Liver (tissue), 9 donors: ENCODE measurements around the gene NDUFV2. TPM values are rescaled to one million over a fixed set of nuclear protein-coding genes. Genes with fewer than 3 reads are reported as not detected.

Experiments
- DNase-seq: peaks from one replicate; pipeline ENCODE4 v3.0.0-alpha.2; 2017; ENCODE audit warnings: low spot score
- H3K27ac ChIP-seq, 2 donors: one replicate each; pipeline ENCODE4 v1.7.0; 2013; ENCODE audit warnings: inconsistent platforms in 2 of 2, low read length in 2 of 2, control low read depth in 1 of 2, low read depth in 1 of 2, mild to moderate bottlenecking in 1 of 2
- H3K27me3 ChIP-seq, 4 donors: one replicate each; pipeline versions ENCODE4 v1.6.1 to v1.7.0; 2013; ENCODE audit warnings: low read length in 3 of 4, inconsistent platforms in 1 of 4, mild to moderate bottlenecking in 1 of 4, moderate library complexity in 1 of 4; ENCODE audit not compliant: control insufficient read depth in 4 of 4, insufficient read depth in 4 of 4
- H3K36me3 ChIP-seq, 4 donors: one replicate each; pipeline versions ENCODE4 v1.6.1 to v1.7.0; 2013; ENCODE audit warnings: low read length in 3 of 4, mild to moderate bottlenecking in 3 of 4, low read depth in 1 of 4, moderate library complexity in 1 of 4; ENCODE audit not compliant: control insufficient read depth in 4 of 4, insufficient read depth in 3 of 4
- H3K4me1 ChIP-seq, 4 donors: one replicate each; pipeline versions ENCODE4 v1.6.1 to v1.7.0; 2013; ENCODE audit warnings: low read length in 3 of 4, mild to moderate bottlenecking in 3 of 4, moderate library complexity in 1 of 4; ENCODE audit not compliant: control insufficient read depth in 4 of 4, insufficient read depth in 4 of 4
- H3K4me3 ChIP-seq, 3 donors: one replicate each; pipeline versions ENCODE4 v1.6.1 to v1.7.0; 2013; ENCODE audit warnings: low read length in 3 of 3, control low read depth in 1 of 3, low read depth in 1 of 3, mild to moderate bottlenecking in 1 of 3
- H3K9ac ChIP-seq, 2 donors: one replicate each; pipeline ENCODE4 v1.7.0; 2013; ENCODE audit warnings: low read length in 2 of 2, mild to moderate bottlenecking in 2 of 2, moderate library complexity in 2 of 2, control low read depth in 1 of 2, low read depth in 1 of 2
- H3K9me3 ChIP-seq, 4 donors: one replicate each; pipeline versions ENCODE4 v1.6.1 to v1.7.0; 2013; ENCODE audit warnings: low read length in 3 of 4; ENCODE audit not compliant: control insufficient read depth in 4 of 4
- EGR1 ChIP-seq, 2 donors: IDR thresholded peaks; 2 replicates each; pipeline ENCODE4 v1.6.1; 2016 to 2018; ENCODE audit warnings: antibody characterized with exemption in 2 of 2, low read depth in 2 of 2
- FOXA1 ChIP-seq: IDR thresholded peaks from 2 replicates; pipeline ENCODE4 v1.6.1; 2016; ENCODE audit warnings: antibody characterized with exemption
- FOXA2 ChIP-seq: IDR thresholded peaks from 2 replicates; pipeline ENCODE4 v1.6.1; 2016; ENCODE audit warnings: antibody characterized with exemption
- GABPA ChIP-seq, 2 donors: IDR thresholded peaks in 1 of 2; conservative IDR thresholded peaks in 1 of 2; 2 replicates each; pipeline ENCODE4 v1.6.1; 2016; ENCODE audit warnings: antibody characterized with exemption in 2 of 2, mild to moderate bottlenecking in 1 of 2, moderate library complexity in 1 of 2
- HNF4A ChIP-seq, 2 donors: conservative IDR thresholded peaks; 2 replicates each; pipeline ENCODE4 v1.6.1; 2016; ENCODE audit warnings: antibody characterized with exemption in 2 of 2, mild to moderate bottlenecking in 2 of 2
- HNF4G ChIP-seq: IDR thresholded peaks from 2 replicates; pipeline ENCODE4 v1.6.1; 2016; ENCODE audit warnings: antibody characterized with exemption
- JUND ChIP-seq, 2 donors: IDR thresholded peaks; 2 replicates each; pipeline ENCODE4 v1.6.1; 2016; ENCODE audit warnings: antibody characterized with exemption in 2 of 2
- NR2F2 ChIP-seq: IDR thresholded peaks from 2 replicates; pipeline ENCODE4 v1.6.1; 2016; ENCODE audit warnings: antibody characterized with exemption
- RAD21 ChIP-seq, 2 donors: IDR thresholded peaks; 2 replicates each; pipeline ENCODE4 v1.6.1; 2016; ENCODE audit warnings: antibody characterized with exemption in 2 of 2, mild to moderate bottlenecking in 2 of 2
- RXRA ChIP-seq, 2 donors: IDR thresholded peaks; 2 replicates each; pipeline ENCODE4 v1.6.1; 2017 to 2018; ENCODE audit warnings: antibody characterized with exemption in 2 of 2, mild to moderate bottlenecking in 1 of 2
- SP1 ChIP-seq: IDR thresholded peaks from 2 replicates; pipeline ENCODE4 v1.6.1; 2018; ENCODE audit warnings: antibody characterized with exemption, mild to moderate bottlenecking
- TAF1 ChIP-seq: conservative IDR thresholded peaks from 2 replicates; pipeline ENCODE4 v1.6.1; 2016; ENCODE audit warnings: antibody characterized with exemption, mild to moderate bottlenecking
- YY1 ChIP-seq: IDR thresholded peaks from 2 replicates; pipeline ENCODE4 v1.6.1; 2016; ENCODE audit warnings: antibody characterized with exemption, mild to moderate bottlenecking
- WGBS: extraction: QIAGEN DNeasy Blood & Tissue Kit; methylation state at CpG from one replicate; pipeline ENCODE4 v1.1.7; 2013; 5-methylcytosine and 5-hydroxymethylcytosine counted together
- polyA plus RNA-seq, 2 donors: library from polyadenylated mRNA; stranded (reverse) in 1 of 2; unstranded in 1 of 2; fragments of 200-250 nt in 1 of 2; fragments of >200 nt in 1 of 2; fragmentation: Nextera tagmentation in 1 of 2; extraction: Ambion mirVana in 1 of 2; gene quantifications; one replicate each; pipeline versions ENCODE4 v1.2.1 to v1.2.3, GENCODE V29; 2013 to 2015
- total RNA-seq, 2 donors: library from RNA; depleted of rRNA; stranded (reverse); fragments of >200 nt; gene quantifications; one replicate each; pipeline ENCODE4 v1.2.3, GENCODE V29; 2014
- TF ChIP-seq, protein P1 (sequence below): IDR thresholded peaks from 2 replicates; pipeline ENCODE4 v1.6.1; 2016; ENCODE audit warnings: antibody characterized with exemption
- TF ChIP-seq, protein P2 (sequence below): IDR thresholded peaks from 2 replicates; pipeline ENCODE4 v1.6.1; 2016; ENCODE audit warnings: antibody characterized with exemption
- TF ChIP-seq, protein P3 (sequence below): IDR thresholded peaks from 2 replicates; pipeline ENCODE4 v1.6.1; 2016; ENCODE audit warnings: antibody characterized with exemption, mild to moderate bottlenecking
- TF ChIP-seq, protein P4 (sequence below): fragments of 150-350 bp; IDR thresholded peaks from 2 replicates; pipeline ENCODE4 v1.5.1; 2017; ENCODE audit warnings: improper control_type of control experiment, low read depth, low read length; ENCODE audit not compliant: missing input control
- donor health status: healthy.
- donor health status: healthy.
- donor health status: healthy.
- donor health status: healthy.
- donor health status: healthy.

NDUFV2 gene
- total and polyA plus RNA-seq, 4 donors: 74.5 to 415 (median 185) TPM

DNA sequence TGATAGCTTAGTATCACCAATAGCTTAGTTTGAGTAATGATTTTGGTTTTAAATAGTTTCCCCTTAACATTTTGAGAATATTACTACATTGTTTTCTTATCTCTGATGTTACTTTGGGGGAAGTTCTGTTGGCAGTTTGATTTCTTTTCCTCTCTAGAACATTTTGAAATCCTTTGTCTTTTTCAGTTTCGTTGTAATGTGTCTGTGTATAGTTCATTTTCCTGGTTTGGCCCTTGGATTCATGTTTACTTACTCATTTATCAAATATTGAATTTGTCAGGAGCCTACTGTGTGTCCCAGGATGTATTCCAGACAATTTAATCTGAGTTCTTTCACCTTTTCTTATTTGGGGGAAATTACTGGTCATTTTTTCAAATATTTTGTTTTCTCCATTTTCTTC is 50.8 kb downstream of the NDUFV2 start:
- Histone ChIP-seq H3K27ac (peak overlapping the region; percentile 19 to 26), H3K4me1 (peaks cover 4 to 37% (median 21%) of the 10 kb centered on the region in 4 donors), H3K9me3 (no peaks in the 10 kb centered on the region), H3K9ac (no peak overlapping the region), H3K36me3 (no peaks in the 10 kb centered on the region), H3K27me3 (no peaks in the 10 kb centered on the region), H3K4me3 (no peak overlapping the region)
- 16% methylated on average over 1 of the region's 1 CpG for WGBS
- no peak for DNase-seq
- TF ChIP-seq NR2F2: no peak
- TF ChIP-seq EGR1 (IDR thresholded peaks at IDR 0.05; ENCODE audit: low read depth in 2 of 2): no peak
- TF ChIP-seq HNF4A (conservative IDR thresholded peaks at IDR 0.05): peak in 1 of 2 donors; percentile 36
- TF ChIP-seq, protein P1, sequence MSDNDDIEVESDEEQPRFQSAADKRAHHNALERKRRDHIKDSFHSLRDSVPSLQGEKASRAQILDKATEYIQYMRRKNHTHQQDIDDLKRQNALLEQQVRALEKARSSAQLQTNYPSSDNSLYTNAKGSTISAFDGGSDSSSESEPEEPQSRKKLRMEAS: peak; percentile 35
- TF ChIP-seq, protein P2, sequence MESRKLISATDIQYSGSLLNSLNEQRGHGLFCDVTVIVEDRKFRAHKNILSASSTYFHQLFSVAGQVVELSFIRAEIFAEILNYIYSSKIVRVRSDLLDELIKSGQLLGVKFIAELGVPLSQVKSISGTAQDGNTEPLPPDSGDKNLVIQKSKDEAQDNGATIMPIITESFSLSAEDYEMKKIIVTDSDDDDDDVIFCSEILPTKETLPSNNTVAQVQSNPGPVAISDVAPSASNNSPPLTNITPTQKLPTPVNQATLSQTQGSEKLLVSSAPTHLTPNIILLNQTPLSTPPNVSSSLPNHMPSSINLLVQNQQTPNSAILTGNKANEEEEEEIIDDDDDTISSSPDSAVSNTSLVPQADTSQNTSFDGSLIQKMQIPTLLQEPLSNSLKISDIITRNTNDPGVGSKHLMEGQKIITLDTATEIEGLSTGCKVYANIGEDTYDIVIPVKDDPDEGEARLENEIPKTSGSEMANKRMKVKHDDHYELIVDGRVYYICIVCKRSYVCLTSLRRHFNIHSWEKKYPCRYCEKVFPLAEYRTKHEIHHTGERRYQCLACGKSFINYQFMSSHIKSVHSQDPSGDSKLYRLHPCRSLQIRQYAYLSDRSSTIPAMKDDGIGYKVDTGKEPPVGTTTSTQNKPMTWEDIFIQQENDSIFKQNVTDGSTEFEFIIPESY: peak; percentile 13
- TF ChIP-seq GABPA (IDR thresholded peaks at IDR 0.05 in 1 of 2, conservative IDR thresholded peaks at IDR 0.05 in 1 of 2): no peak
- no peak for TF ChIP-seq SP1
- no peak for TF ChIP-seq HNF4G
- TF ChIP-seq RXRA (IDR thresholded peaks at IDR 0.05): peak in 1 of 2 donors; percentile 54
- TF ChIP-seq, protein P3, sequence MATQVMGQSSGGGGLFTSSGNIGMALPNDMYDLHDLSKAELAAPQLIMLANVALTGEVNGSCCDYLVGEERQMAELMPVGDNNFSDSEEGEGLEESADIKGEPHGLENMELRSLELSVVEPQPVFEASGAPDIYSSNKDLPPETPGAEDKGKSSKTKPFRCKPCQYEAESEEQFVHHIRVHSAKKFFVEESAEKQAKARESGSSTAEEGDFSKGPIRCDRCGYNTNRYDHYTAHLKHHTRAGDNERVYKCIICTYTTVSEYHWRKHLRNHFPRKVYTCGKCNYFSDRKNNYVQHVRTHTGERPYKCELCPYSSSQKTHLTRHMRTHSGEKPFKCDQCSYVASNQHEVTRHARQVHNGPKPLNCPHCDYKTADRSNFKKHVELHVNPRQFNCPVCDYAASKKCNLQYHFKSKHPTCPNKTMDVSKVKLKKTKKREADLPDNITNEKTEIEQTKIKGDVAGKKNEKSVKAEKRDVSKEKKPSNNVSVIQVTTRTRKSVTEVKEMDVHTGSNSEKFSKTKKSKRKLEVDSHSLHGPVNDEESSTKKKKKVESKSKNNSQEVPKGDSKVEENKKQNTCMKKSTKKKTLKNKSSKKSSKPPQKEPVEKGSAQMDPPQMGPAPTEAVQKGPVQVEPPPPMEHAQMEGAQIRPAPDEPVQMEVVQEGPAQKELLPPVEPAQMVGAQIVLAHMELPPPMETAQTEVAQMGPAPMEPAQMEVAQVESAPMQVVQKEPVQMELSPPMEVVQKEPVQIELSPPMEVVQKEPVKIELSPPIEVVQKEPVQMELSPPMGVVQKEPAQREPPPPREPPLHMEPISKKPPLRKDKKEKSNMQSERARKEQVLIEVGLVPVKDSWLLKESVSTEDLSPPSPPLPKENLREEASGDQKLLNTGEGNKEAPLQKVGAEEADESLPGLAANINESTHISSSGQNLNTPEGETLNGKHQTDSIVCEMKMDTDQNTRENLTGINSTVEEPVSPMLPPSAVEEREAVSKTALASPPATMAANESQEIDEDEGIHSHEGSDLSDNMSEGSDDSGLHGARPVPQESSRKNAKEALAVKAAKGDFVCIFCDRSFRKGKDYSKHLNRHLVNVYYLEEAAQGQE: no peak
- no peak for TF ChIP-seq YY1
- TF ChIP-seq, protein P4, sequence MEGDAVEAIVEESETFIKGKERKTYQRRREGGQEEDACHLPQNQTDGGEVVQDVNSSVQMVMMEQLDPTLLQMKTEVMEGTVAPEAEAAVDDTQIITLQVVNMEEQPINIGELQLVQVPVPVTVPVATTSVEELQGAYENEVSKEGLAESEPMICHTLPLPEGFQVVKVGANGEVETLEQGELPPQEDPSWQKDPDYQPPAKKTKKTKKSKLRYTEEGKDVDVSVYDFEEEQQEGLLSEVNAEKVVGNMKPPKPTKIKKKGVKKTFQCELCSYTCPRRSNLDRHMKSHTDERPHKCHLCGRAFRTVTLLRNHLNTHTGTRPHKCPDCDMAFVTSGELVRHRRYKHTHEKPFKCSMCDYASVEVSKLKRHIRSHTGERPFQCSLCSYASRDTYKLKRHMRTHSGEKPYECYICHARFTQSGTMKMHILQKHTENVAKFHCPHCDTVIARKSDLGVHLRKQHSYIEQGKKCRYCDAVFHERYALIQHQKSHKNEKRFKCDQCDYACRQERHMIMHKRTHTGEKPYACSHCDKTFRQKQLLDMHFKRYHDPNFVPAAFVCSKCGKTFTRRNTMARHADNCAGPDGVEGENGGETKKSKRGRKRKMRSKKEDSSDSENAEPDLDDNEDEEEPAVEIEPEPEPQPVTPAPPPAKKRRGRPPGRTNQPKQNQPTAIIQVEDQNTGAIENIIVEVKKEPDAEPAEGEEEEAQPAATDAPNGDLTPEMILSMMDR: no peak
- peak; percentile 73 for TF ChIP-seq FOXA2
- no peak for TF ChIP-seq RAD21 (IDR thresholded peaks at IDR 0.05)
- no peak for TF ChIP-seq TAF1
- no peak for TF ChIP-seq FOXA1

DNA sequence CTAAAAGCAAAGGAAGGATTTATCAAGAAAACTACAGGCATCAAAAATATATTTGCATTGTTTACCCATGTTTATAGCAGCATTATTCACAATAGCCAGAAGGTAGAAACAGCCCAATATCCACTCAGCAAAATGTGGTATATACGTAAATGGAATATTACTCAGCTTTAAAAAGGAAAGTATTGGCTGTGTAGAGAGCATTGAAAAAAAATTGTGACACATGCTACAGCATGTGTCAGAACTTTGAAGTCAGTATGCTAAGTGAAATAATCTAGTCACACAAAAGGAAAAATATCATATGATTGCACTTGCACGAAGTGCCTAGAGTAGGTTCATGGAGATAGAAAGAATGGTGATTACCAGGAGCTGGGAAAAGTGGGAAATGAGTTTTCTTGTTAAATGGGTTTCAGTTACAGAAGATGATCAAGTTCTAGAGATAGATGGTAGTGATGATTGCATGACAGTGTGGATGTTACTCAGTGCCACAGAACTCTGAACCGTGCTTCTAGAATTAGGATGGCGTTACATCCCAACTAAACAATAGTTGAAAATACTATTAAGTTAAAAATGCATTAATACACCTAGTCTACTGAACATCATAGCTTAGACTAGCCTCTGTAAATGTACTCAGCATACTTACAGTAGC is 54.2 kb downstream of the NDUFV2 start:
- Histone ChIP-seq H3K27ac (no peak overlapping the region), H3K4me3 (no peak overlapping the region), H3K36me3 (no peaks in the 10 kb centered on the region), H3K9ac (no peak overlapping the region), H3K27me3 (no peaks in the 10 kb centered on the region), H3K9me3 (no peaks in the 10 kb centered on the region), H3K4me1 (peaks cover 4 to 22% (median 8%) of the 10 kb centered on the region in 4 donors)
- 95% methylated on average over 4 of the region's 4 CpGs for whole genome bisulfite sequencing
- DNase-seq: no peak
- TF ChIP-seq, protein P2: no peak
- no peak for TF ChIP-seq SP1
- TF ChIP-seq EGR1 (IDR thresholded peaks at IDR 0.05; ENCODE audit: low read depth in 2 of 2): no peak
- TF ChIP-seq FOXA2: no peak
- no peak for TF ChIP-seq FOXA1
- no peak for TF ChIP-seq NR2F2
- TF ChIP-seq GABPA (IDR thresholded peaks at IDR 0.05 in 1 of 2, conservative IDR thresholded peaks at IDR 0.05 in 1 of 2): no peak
- TF ChIP-seq, protein P1: no peak
- no peak for TF ChIP-seq HNF4A (conservative IDR thresholded peaks at IDR 0.05)
- TF ChIP-seq JUND (IDR thresholded peaks at IDR 0.05): no peak
- no peak for TF ChIP-seq RAD21 (IDR thresholded peaks at IDR 0.05)
- TF ChIP-seq, protein P3: no peak
- TF ChIP-seq TAF1: no peak
